ENCODE results near the gene JPH4.
"Not testable (repeated sequence)": the region's sequence is repeated elsewhere in the genome, so short reads cannot be mapped to it uniquely, and the experiment has no call there.

The JPH4 gene

DNA sequence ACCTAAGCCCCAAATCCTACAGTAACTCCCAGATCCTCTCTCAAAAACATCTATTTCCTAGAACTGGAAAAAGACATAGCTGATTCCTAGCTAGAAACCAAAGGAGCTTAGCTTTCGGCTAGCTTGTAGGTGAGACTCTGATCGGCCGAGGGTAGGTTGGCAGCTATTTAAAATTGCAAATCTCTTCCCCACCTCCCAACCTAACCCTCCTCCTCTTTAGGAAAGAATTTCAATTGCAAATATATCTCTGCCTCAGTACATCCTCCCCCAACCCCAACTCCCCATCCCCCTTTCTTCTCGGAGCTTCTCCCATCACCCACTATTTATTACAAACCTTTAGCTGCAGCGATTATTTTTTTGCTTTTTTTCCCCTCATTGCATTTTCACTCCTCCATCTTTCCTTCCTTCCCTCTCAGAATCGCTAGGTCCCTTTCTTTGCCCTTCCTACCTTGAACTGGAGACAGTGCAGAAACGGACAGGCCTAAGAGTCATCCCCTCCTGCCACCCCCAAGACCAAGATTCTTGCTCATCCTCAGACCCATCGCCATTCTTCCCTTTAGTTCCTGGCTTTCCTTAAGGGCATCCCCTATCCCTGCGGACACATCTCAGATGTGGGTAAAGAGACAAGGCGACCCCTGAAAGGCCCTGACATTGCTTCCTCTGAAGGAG, 40.4 kb downstream of the JPH4 start:
- Mint-ChIP-seq H3K36me3 (ENCODE audit: insufficient read depth) (no peaks in the 10 kb centered on the region), H3K4me3 (no peak overlapping the region), H3K9me3 (no peaks in the 10 kb centered on the region), H3K4me1 (ENCODE audit: low read depth in 2 of 2) (peaks cover 0 to 4% of the 10 kb centered on the region in 2 donors), H3K27ac (no peak overlapping the region), H3K27me3 (peaks cover 0 to 5% of the 10 kb centered on the region in 2 donors)
- no peak for ATAC-seq (replicated peaks)
- DNase-seq: no peak

DNA sequence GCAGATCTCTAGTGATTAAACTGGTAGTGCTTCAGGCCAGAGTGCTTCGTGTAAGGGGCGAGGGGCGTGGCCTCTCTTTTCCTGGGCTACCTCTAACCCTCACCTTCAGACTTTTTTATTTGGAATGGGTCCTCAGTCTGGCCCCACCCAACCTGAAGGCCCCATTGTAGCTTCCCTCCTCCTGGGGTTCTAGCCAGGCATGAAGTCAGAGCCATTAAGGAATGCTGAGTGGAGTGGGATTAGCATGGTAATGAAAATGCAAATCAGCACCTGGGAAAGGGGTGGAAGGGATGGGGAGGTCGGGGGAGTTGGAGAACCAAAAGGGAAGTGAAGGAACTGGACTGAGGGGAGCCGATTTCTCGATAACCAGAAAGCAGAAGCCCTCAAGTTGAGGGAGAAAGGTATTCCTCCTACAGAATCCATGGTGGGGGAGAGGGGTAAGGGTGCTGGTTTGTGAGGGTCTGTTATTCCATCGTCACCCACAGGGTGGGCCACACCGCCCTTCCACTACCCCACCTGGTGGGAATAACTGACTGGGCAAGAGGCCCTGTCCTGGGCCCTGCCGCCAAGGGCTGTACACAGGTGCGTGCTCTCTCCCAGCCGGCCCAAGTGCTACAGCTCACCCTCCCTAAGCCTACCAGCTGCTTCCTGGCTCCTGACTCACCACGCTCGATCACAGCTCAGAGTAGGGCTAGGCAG, 41.1 kb downstream of the JPH4 start:
- ATAC-seq (replicated peaks): no peak
- Mint-ChIP-seq H3K27ac (no peak overlapping the region), H3K27me3 (peaks cover 0 to 5% of the 10 kb centered on the region in 2 donors), H3K4me3 (no peak overlapping the region), H3K36me3 (ENCODE audit: insufficient read depth) (no peaks in the 10 kb centered on the region), H3K4me1 (ENCODE audit: low read depth in 2 of 2) (peaks cover 0 to 4% of the 10 kb centered on the region in 2 donors), H3K9me3 (no peaks in the 10 kb centered on the region)
- DNase-seq: no peak

DNA sequence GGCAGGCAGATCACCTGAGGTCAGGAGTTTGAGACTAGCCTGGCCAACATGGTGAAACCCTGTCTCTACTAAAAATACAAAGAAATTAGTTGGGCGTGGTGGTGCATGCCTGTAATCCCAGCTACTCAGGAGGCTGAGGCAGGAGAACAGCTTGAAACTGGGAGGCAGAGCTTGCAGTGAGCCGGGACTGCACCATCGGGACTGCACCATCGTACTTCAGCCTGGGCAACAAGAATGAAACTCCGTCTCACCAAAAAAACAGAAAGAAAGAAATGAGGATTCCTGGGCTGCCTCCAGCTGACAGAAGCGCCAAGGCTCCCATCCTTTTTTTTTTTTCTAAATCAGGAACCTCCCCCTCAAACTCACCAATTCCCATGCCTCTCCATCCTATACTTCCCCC, 41.7 kb downstream of the JPH4 start:
- not testable (repeated sequence) for H3K4me1 Mint-ChIP-seq (ENCODE audit: low read depth in 2 of 2); H3K27me3 Mint-ChIP-seq; DNase-seq; H3K36me3 Mint-ChIP-seq (ENCODE audit: insufficient read depth); H3K4me3 Mint-ChIP-seq; ATAC-seq (replicated peaks); H3K27ac Mint-ChIP-seq; H3K9me3 Mint-ChIP-seq

DNA sequence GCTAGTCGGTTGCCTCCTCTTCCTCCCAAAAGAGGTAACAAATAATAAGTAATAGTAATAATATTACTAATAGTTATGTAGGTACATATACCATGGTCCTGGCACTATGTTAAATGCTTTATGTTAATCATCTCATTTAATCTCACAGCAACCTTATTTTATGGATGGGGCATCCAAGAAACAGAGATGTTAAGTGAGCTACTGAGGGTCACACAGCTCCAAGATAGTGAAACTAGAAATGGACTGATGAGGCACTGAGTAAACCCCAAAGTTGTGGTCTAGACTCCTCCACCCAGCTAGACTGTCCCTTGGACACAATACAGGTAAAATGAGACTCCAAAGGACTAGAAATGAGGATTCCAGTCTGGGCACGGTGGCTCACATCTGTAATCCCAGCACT, 42.1 kb downstream of the JPH4 start:
- ATAC-seq (replicated peaks) (no peak), DNase-seq (no peak)
- peaks cover 0 to 4% of the 10 kb centered on the region in 2 donors for H3K4me1 Mint-ChIP-seq (ENCODE audit: low read depth in 2 of 2)
- H3K4me3 Mint-ChIP-seq: no peak overlapping the region
- no peaks in the 10 kb centered on the region for H3K9me3 Mint-ChIP-seq
- no peak overlapping the region for H3K27ac Mint-ChIP-seq
- H3K27me3 Mint-ChIP-seq: no peaks in the 10 kb centered on the region
- H3K36me3 Mint-ChIP-seq (ENCODE audit: insufficient read depth): no peaks in the 10 kb centered on the region

DNA sequence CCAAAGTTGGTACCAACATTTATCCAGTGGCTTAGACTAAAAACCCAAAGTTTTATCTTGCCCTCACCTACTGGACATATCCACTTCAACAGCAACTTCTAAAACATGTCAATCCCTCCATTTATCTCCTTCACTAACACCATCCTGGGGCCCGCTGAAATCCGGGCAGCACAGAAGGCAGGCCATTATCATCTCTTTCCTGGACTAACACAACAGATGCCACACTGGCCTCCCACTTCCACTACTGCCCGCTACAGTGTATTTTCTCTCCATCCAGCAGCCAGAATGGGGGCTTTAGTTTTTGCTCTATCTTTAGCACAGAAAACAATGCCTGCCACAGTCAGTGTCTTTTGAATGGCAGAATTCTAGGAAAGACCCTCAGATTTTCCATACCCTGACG, 42.6 kb downstream of the JPH4 start:
- no peaks in the 10 kb centered on the region for H3K36me3 Mint-ChIP-seq (ENCODE audit: insufficient read depth)
- no peaks in the 10 kb centered on the region for H3K27me3 Mint-ChIP-seq
- peaks cover 0 to 4% of the 10 kb centered on the region in 2 donors for H3K4me1 Mint-ChIP-seq (ENCODE audit: low read depth in 2 of 2)
- H3K9me3 Mint-ChIP-seq: no peaks in the 10 kb centered on the region
- ATAC-seq (replicated peaks): no peak
- DNase-seq: no peak
- no peak overlapping the region for H3K27ac Mint-ChIP-seq
- H3K4me3 Mint-ChIP-seq: no peak overlapping the region

DNA sequence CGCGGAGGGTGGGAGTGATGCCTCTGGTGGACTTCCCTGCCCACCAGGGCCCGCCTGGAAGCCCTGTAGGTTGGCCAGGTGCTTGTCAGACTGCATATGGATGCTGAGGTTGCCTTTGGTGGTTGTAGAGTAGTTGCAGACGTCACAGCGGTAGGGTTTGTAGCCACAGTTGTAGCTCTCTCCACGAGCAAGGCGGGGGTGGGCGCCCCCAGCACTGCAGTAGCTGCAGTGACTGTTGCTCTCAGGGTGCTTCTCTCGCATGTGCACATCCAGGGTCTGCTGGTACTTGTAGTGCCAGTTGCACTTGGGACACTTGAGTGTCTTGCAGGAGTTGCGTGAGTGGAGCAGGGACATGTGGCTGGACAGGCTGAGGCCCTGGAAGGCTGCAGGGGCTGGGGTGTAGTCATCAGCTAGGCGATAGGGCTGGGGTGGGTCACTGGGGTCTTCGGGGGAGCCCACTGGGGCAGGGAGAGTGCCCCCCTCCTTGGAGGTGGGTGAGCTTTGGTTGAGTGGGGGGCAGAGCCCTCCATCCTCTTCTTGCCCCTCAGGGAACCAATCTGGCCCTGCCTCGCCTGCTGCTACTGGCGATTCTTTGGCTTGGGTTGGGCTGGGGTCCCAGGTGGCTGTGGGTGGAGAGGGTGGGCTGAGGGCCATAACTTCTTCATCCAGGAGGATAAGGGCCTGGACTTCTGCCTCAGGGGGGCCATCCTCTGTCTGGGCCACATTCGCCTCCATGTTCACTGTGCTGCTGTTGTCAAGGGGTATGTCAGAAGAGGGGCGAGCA, 44.7 kb downstream of the JPH4 start:
- Mint-ChIP-seq H3K27ac (no peak overlapping the region), H3K4me1 (ENCODE audit: low read depth in 2 of 2) (no peaks in the 10 kb centered on the region), H3K9me3 (no peaks in the 10 kb centered on the region), H3K4me3 (no peak overlapping the region), H3K36me3 (ENCODE audit: insufficient read depth) (no peaks in the 10 kb centered on the region), H3K27me3 (no peaks in the 10 kb centered on the region)
- no peak for ATAC-seq (replicated peaks)
- no peak for DNase-seq

DNA sequence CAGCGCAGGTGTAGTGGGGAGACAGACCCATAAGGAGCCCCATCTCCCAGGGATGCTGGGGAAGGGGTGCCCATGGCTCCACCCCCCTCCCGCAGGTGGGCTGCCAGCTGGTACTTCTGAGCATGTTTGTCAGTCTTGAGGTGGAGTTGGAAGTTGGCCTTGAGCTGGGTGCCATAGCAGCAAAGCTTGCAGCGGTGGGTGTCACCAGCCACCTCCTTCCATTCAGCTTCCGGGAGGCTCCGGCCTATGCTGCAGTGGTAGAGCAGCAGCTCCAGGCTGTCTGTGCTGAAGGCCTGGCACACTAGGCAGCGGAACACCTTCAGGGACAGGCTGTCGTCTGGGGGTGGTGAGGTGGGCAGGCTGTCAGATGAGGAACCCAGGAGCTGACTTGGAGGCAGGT, 45.9 kb downstream of the JPH4 start:
- Mint-ChIP-seq H3K36me3 (ENCODE audit: insufficient read depth) (no peaks in the 10 kb centered on the region), H3K27ac (no peak overlapping the region), H3K27me3 (no peaks in the 10 kb centered on the region), H3K9me3 (no peaks in the 10 kb centered on the region), H3K4me1 (ENCODE audit: low read depth in 2 of 2) (no peaks in the 10 kb centered on the region), H3K4me3 (no peak overlapping the region)
- DNase-seq: no peak
- ATAC-seq (replicated peaks): no peak

DNA sequence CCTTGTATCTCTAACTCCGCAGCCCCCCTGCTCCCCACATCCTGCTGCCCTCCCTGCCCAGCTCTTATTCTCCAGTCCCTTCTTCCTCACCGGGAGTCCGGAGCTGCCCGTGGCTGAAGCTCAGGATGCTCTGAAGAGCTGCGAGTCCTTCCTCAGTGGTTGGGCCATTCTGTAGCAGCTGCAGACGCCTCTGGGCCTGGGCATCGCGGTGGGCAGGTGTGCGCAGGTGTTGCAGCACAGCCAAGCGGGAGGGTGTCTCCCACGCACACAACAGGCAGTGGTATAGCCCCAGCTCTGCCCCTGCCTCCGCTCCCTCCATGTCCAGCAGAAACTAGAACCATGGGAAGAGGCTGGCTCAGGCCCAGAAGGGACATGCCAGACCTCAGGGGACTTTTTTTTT, 47.2 kb downstream of the JPH4 start:
- Mint-ChIP-seq H3K4me1 (ENCODE audit: low read depth in 2 of 2) (no peaks in the 10 kb centered on the region), H3K27ac (no peak overlapping the region), H3K9me3 (no peaks in the 10 kb centered on the region), H3K4me3 (no peak overlapping the region), H3K36me3 (ENCODE audit: insufficient read depth) (no peaks in the 10 kb centered on the region), H3K27me3 (no peaks in the 10 kb centered on the region)
- ATAC-seq (replicated peaks): no peak
- no peak for DNase-seq

DNA sequence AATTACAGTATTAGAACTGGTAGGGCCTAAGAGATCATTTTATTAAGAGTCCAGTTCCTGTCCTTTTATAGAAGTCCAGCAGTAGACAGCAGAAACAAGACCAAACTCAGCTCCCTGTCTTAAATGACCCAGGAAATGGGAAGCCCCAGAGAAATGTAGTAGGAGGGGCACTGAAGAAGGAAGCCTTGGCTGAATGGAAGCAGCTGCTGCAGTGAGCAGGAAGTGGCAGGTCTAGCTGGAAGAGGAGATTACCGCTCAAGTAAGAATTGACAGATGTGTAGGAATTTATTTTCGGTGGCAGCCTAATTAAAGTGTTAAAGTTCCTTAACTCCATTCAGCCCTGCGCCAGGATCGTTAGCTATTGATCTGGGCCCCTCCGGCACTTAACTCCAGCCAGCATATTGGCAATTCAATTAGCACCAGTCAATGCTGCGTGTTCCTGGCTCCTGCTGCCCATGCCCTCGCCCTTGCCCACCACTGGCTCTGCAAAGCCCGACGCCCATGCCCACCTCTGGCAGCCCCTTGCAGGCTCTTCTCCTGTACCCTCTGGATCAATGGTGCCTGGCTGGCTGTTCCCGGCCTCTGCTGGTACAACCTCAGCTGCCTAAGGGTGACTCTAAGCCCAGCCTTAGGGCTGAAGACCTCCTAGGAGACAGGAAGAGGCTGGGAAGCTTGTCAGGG, 48.1 kb downstream of the JPH4 start:
- no peaks in the 10 kb centered on the region for H3K4me1 Mint-ChIP-seq (ENCODE audit: low read depth in 2 of 2)
- H3K27ac Mint-ChIP-seq: no peak overlapping the region
- no peaks in the 10 kb centered on the region for H3K9me3 Mint-ChIP-seq
- H3K27me3 Mint-ChIP-seq: no peaks in the 10 kb centered on the region
- ATAC-seq (replicated peaks) (no peak), DNase-seq (no peak)
- H3K4me3 Mint-ChIP-seq: no peak overlapping the region
- no peaks in the 10 kb centered on the region for H3K36me3 Mint-ChIP-seq (ENCODE audit: insufficient read depth)

DNA sequence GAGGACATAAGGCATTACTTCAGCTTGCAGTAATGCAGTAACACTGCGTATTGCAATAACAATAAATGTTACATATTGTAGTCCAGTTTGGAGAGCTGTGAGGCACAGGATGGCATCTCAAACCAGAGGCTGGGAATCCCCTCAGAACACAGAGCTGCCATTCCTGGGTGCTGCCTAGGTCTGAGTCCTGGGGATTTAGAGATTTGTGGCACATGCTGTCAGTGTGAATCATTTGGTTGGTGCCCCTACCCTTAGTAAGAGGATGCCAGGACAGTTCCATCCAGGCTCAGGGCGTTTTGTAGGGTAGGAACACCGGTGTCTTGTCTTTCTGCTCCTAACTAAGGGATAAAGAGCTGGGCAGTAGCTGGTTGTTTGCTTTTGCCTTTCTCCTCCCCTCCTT, 49.6 kb downstream of the JPH4 start:
- H3K9me3 Mint-ChIP-seq: no peaks in the 10 kb centered on the region
- H3K36me3 Mint-ChIP-seq (ENCODE audit: insufficient read depth): no peaks in the 10 kb centered on the region
- H3K4me1 Mint-ChIP-seq (ENCODE audit: low read depth in 2 of 2): no peaks in the 10 kb centered on the region
- no peak for ATAC-seq (replicated peaks)
- peak overlapping the region in 1 of 2 donors; percentile 72 for H3K27ac Mint-ChIP-seq
- H3K4me3 Mint-ChIP-seq: no peak overlapping the region
- no peak for DNase-seq
- no peaks in the 10 kb centered on the region for H3K27me3 Mint-ChIP-seq

DNA sequence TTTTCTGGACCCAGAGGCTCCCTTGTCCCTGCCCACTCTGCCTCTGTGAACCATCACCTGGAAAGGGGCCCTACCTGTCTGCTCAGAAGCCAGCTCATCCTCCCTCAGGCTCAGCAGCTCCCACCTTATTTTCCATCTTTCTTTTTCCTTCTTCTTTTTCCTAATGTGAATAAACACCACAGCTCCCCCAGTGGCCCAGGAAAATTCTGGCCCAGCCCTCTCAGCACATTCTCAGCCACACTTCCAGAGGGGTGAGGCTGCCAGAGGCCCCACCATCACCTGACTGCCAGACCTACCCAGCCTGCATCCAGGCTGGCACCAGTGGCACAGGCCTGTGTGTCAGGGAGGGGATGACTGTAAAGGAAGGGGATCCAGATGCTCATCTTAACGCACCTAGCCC, 50.0 kb downstream of the JPH4 start:
- DNase-seq: no peak
- Mint-ChIP-seq H3K4me1 (ENCODE audit: low read depth in 2 of 2) (no peaks in the 10 kb centered on the region), H3K27ac (peak overlapping the region in 1 of 2 donors; percentile 72), H3K27me3 (no peaks in the 10 kb centered on the region), H3K4me3 (no peak overlapping the region), H3K9me3 (no peaks in the 10 kb centered on the region), H3K36me3 (ENCODE audit: insufficient read depth) (no peaks in the 10 kb centered on the region)
- no peak for ATAC-seq (replicated peaks)

DNA sequence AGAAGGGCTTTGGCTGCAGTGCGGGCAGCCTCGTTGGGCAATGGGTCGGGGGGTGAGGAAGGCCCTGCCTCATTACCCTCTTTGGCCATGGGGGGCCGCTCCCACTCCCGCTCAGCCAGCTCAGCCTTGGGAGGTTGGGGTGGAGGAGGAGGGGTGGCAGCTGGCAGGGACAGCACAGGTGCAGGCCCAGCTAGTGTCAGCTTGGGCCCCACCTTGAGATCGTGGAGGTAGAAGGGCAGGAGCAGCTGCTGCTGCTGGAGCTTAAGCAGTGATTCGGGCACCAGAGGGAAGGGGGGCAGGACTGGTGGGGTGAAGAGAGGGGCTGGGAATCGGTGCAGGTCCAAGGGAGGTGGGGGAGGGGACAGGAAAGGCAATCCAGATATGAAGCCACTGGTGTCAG, 53.0 kb downstream of the JPH4 start:
- no peak for ATAC-seq (replicated peaks)

DNA sequence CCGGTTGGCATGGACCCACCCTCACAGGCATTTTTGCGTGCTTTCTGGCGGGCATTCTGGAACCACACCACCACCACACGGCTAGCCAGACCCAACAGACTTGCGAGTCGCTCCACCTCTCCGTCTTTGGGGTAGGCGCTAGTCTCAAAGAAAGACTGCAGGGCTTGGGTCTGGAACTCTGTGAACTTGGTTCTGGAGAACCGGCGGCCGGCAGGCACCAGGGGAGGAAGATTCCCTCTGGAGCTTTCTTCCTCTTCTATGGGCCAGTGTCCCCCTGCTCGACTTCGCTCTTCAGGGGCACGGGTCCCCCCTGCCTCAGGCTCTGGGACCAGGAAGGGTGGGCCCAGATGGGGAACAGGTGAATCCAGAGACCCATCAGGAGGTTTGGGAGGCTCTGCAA, 53.6 kb downstream of the JPH4 start:
- Mint-ChIP-seq H3K36me3 (ENCODE audit: insufficient read depth) (no peaks in the 10 kb centered on the region), H3K4me1 (ENCODE audit: low read depth in 2 of 2) (no peaks in the 10 kb centered on the region), H3K4me3 (no peak overlapping the region), H3K27ac (no peak overlapping the region), H3K9me3 (no peaks in the 10 kb centered on the region), H3K27me3 (no peaks in the 10 kb centered on the region)
- no peak for DNase-seq
- ATAC-seq (replicated peaks): no peak

More for the DNA sequence above, 53.0 kb downstream of the JPH4 start:
- no peak for DNase-seq
- no peak overlapping the region for H3K4me3 Mint-ChIP-seq
- no peaks in the 10 kb centered on the region for H3K27me3 Mint-ChIP-seq
- H3K9me3 Mint-ChIP-seq: no peaks in the 10 kb centered on the region
- no peak overlapping the region for H3K27ac Mint-ChIP-seq
- no peaks in the 10 kb centered on the region for H3K4me1 Mint-ChIP-seq (ENCODE audit: low read depth in 2 of 2)
- H3K36me3 Mint-ChIP-seq (ENCODE audit: insufficient read depth): no peaks in the 10 kb centered on the region

All from effector memory CD8-positive, alpha-beta T cell (primary cell).